ENCODE measurements around the gene FXYD2.

DNA sequence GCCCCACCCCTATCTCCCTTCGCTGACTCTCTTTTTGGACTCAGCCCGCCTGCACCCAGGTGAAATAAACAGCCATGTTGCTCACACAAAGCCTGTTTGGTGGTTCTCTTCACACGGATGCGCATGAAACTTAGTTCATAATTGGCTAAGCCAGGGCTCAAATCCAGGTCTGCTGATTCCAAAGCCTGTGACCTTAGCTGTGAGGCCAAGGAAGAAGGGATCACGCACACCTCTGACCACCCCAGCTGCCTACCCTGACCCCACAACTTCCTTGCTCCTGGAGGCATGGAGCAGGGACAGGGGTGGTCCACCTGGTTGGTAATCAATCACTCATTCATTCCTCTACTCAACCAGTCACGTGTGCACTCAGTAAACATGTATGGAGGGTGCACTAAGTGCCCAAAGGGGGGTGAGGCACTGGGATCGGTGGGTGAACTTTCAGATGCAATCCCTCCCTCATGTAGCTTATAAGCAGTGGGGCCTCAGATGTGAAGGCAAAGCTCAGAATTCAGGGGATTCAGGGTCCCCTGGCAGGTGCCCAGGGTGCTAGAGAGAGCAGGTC, 10.3 kb downstream of the FXYD2 start:
- TF ChIP-seq, protein P1, sequence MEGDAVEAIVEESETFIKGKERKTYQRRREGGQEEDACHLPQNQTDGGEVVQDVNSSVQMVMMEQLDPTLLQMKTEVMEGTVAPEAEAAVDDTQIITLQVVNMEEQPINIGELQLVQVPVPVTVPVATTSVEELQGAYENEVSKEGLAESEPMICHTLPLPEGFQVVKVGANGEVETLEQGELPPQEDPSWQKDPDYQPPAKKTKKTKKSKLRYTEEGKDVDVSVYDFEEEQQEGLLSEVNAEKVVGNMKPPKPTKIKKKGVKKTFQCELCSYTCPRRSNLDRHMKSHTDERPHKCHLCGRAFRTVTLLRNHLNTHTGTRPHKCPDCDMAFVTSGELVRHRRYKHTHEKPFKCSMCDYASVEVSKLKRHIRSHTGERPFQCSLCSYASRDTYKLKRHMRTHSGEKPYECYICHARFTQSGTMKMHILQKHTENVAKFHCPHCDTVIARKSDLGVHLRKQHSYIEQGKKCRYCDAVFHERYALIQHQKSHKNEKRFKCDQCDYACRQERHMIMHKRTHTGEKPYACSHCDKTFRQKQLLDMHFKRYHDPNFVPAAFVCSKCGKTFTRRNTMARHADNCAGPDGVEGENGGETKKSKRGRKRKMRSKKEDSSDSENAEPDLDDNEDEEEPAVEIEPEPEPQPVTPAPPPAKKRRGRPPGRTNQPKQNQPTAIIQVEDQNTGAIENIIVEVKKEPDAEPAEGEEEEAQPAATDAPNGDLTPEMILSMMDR (IDR thresholded peaks at IDR 0.05), result no peak
- no peak for TF ChIP-seq POLR2A (IDR thresholded peaks at IDR 0.05)

Measured in Peyer's patch (tissue), 4 donors.